Stimulated activated naive CD8-positive, alpha-beta T cell treated with anti-CD3 and anti-CD28 coated beads, Interleukin-15, amount 100 ng/mL, for 72 hours (primary cell): ENCODE results near the gene TMED7.
"Not testable (repeated sequence)": the region's sequence is repeated elsewhere in the genome, so short reads cannot be mapped to it uniquely, and the experiment has no call there.

ENCODE experiments used
- ATAC-seq: fragments of 150-1000 bp; cut with Tn5 transposase; 2 replicates; pipeline ENCODE4 v1.10.0; 2021; ENCODE audit warnings: mild to moderate bottlenecking, moderate library complexity
- DNase-seq, 2 donors: peaks; one replicate each; pipeline ENCODE4 v3.0.0; 2021 to 2022
- H3K27ac Mint-ChIP-seq, 2 donors: one replicate each; pipeline ENCODE4 v1.8.0; 2022; ENCODE audit warnings: mild to moderate bottlenecking in 2 of 2, mixed read lengths in 2 of 2, moderate library complexity in 2 of 2
- H3K27me3 Mint-ChIP-seq: one replicate; pipeline ENCODE4 v1.8.0; 2022; ENCODE audit warnings: mixed read lengths
- H3K4me1 Mint-ChIP-seq: one replicate; pipeline ENCODE4 v1.8.0; 2022; ENCODE audit warnings: mild to moderate bottlenecking, mixed read lengths
- H3K4me3 Mint-ChIP-seq, 2 donors: one replicate each; pipeline ENCODE4 v1.8.0; 2022; ENCODE audit warnings: mild to moderate bottlenecking in 2 of 2, mixed read lengths in 2 of 2, moderate library complexity in 1 of 2
- H3K9me3 Mint-ChIP-seq, 2 donors: one replicate each; pipeline ENCODE4 v1.8.0; 2022; ENCODE audit warnings: mixed read lengths in 2 of 2

The TMED7 gene

GRCh38 chr5:115625579-115626444 is at the start of gene TMED7:
TSS of gene TMED7 (minus strand) at chr5:115626036. CDS start at chr5:115625792, 244 bp downstream.
- ATAC-seq (peak; percentile 92), DNase-seq (peak; percentile 98 to 99)
- H3K27ac Mint-ChIP-seq, result peak within 1 kb of the TSS; percentile 91 to 99
- H3K27me3 Mint-ChIP-seq, result no peaks in the 10 kb centered on the region
- no peak within 1 kb of the TSS for H3K4me3 Mint-ChIP-seq
- H3K4me1 Mint-ChIP-seq, result peaks cover 14% of the 10 kb centered on the region
- no peaks in the 10 kb centered on the region for H3K9me3 Mint-ChIP-seq

GRCh38 chr5:115674782-115675181 is 48.9 kb upstream of the TMED7 start:
- peaks cover 4 to 12% of the 10 kb centered on the region in 2 donors for H3K9me3 Mint-ChIP-seq
- H3K4me1 Mint-ChIP-seq, H3K27ac Mint-ChIP-seq, H3K4me3 Mint-ChIP-seq, ATAC-seq, DNase-seq: not testable (repeated sequence)
- H3K27me3 Mint-ChIP-seq, result peaks cover 56% of the 10 kb centered on the region

- peaks cover 63% of the 10 kb centered on the region for H3K27me3 Mint-ChIP-seq
- ATAC-seq, result no peak
Observed at GRCh38 chr5:115673596-115673995, 47.8 kb upstream of the TMED7 start.

GRCh38 chr5:115671939-115672338 is 46.1 kb upstream of the TMED7 start:
- no peak overlapping the region for H3K27ac Mint-ChIP-seq
- no peak overlapping the region for H3K4me3 Mint-ChIP-seq
- no peak for DNase-seq
- peaks cover 67% of the 10 kb centered on the region for H3K27me3 Mint-ChIP-seq
- no peaks in the 10 kb centered on the region for H3K4me1 Mint-ChIP-seq
- ATAC-seq, result no peak
- peaks cover 15 to 20% of the 10 kb centered on the region in 2 donors for H3K9me3 Mint-ChIP-seq

More at GRCh38 chr5:115673596-115673995, 47.8 kb upstream of the TMED7 start:
- Mint-ChIP-seq H3K4me1 (no peaks in the 10 kb centered on the region), H3K27ac (no peak overlapping the region), H3K4me3 (no peak overlapping the region), H3K9me3 (peaks cover 9 to 18% of the 10 kb centered on the region in 2 donors)
- DNase-seq, result no peak

- DNase-seq (no peak), ATAC-seq (no peak)
- Mint-ChIP-seq H3K9me3 (peaks cover 24 to 29% of the 10 kb centered on the region in 2 donors), H3K4me1 (no peaks in the 10 kb centered on the region), H3K4me3 (no peak overlapping the region), H3K27ac (peak overlapping the region in 1 of 2 donors; percentile 81), H3K27me3 (peaks cover 75% of the 10 kb centered on the region)
Observed at GRCh38 chr5:115666023-115666422, 40.2 kb upstream of the TMED7 start.

- no peak for ATAC-seq
- no peak overlapping the region for H3K4me3 Mint-ChIP-seq
Observed at GRCh38 chr5:115661563-115661962, 35.7 kb upstream of the TMED7 start.

GRCh38 chr5:115661101-115661500 is 35.3 kb upstream of the TMED7 start:
- no peak for DNase-seq
- Mint-ChIP-seq H3K4me1 (no peaks in the 10 kb centered on the region), H3K27me3 (peaks cover 78% of the 10 kb centered on the region), H3K9me3 (peaks cover 5 to 14% of the 10 kb centered on the region in 2 donors), H3K4me3 (no peak overlapping the region), H3K27ac (no peak overlapping the region)
- no peak for ATAC-seq

More at GRCh38 chr5:115661563-115661962, 35.7 kb upstream of the TMED7 start:
- no peak for DNase-seq
- Mint-ChIP-seq H3K27me3 (peaks cover 79% of the 10 kb centered on the region), H3K27ac (no peak overlapping the region), H3K9me3 (peaks cover 10 to 19% of the 10 kb centered on the region in 2 donors), H3K4me1 (no peaks in the 10 kb centered on the region)

- DNase-seq (no peak), ATAC-seq (no peak)
- peaks cover 0 to 7% of the 10 kb centered on the region in 2 donors for H3K9me3 Mint-ChIP-seq
Observed at GRCh38 chr5:115657881-115658233, 32.0 kb upstream of the TMED7 start.

GRCh38 chr5:115657125-115657880 is 31.5 kb upstream of the TMED7 start:
- Mint-ChIP-seq H3K9me3 (peaks cover 0 to 7% of the 10 kb centered on the region in 2 donors), H3K4me1 (no peaks in the 10 kb centered on the region), H3K4me3 (no peak overlapping the region), H3K27ac (no peak overlapping the region), H3K27me3 (peaks cover 50% of the 10 kb centered on the region)
- ATAC-seq (no peak), DNase-seq (no peak)

More at GRCh38 chr5:115657881-115658233, 32.0 kb upstream of the TMED7 start:
- Mint-ChIP-seq H3K4me3 (no peak overlapping the region), H3K4me1 (no peaks in the 10 kb centered on the region), H3K27ac (no peak overlapping the region), H3K27me3 (peaks cover 50% of the 10 kb centered on the region)

GRCh38 chr5:115656404-115656803 is 30.6 kb upstream of the TMED7 start:
- no peak for ATAC-seq
- Mint-ChIP-seq H3K4me3 (no peak overlapping the region), H3K27ac (no peak overlapping the region), H3K4me1 (no peaks in the 10 kb centered on the region), H3K27me3 (peaks cover 48% of the 10 kb centered on the region), H3K9me3 (peaks cover 0 to 7% of the 10 kb centered on the region in 2 donors)
- DNase-seq, result no peak

- ATAC-seq (no peak), DNase-seq (no peak)
- Mint-ChIP-seq H3K9me3 (peaks cover 0 to 7% of the 10 kb centered on the region in 2 donors), H3K4me3 (no peak overlapping the region), H3K27me3 (peaks cover 44% of the 10 kb centered on the region), H3K27ac (no peak overlapping the region), H3K4me1 (no peaks in the 10 kb centered on the region)
Observed at GRCh38 chr5:115655994-115656393, 30.2 kb upstream of the TMED7 start.

GRCh38 chr5:115649541-115649940 is 23.7 kb upstream of the TMED7 start:
- ATAC-seq (no peak), DNase-seq (no peak)
- no peak overlapping the region for H3K4me3 Mint-ChIP-seq
- no peaks in the 10 kb centered on the region for H3K9me3 Mint-ChIP-seq
- H3K27me3 Mint-ChIP-seq, result peaks cover 21% of the 10 kb centered on the region
- H3K4me1 Mint-ChIP-seq, result no peaks in the 10 kb centered on the region
- no peak overlapping the region for H3K27ac Mint-ChIP-seq

GRCh38 chr5:115648056-115648455 is 22.2 kb upstream of the TMED7 start:
- peaks cover 32% of the 10 kb centered on the region for H3K27me3 Mint-ChIP-seq
- no peak overlapping the region for H3K4me3 Mint-ChIP-seq
- H3K4me1 Mint-ChIP-seq, result no peaks in the 10 kb centered on the region
- no peaks in the 10 kb centered on the region for H3K9me3 Mint-ChIP-seq
- ATAC-seq, result no peak
- DNase-seq, result no peak
- H3K27ac Mint-ChIP-seq, result no peak overlapping the region

- H3K4me1 Mint-ChIP-seq, H3K27ac Mint-ChIP-seq, ATAC-seq, H3K4me3 Mint-ChIP-seq, H3K9me3 Mint-ChIP-seq, DNase-seq: not testable (repeated sequence)
- H3K27me3 Mint-ChIP-seq, result peaks cover 41% of the 10 kb centered on the region
Observed at GRCh38 chr5:115645386-115645785, 19.6 kb upstream of the TMED7 start.

GRCh38 chr5:115644046-115644445 is 18.2 kb upstream of the TMED7 start:
- Mint-ChIP-seq H3K4me3 (no peak overlapping the region), H3K27ac (no peak overlapping the region), H3K4me1 (peaks cover 10% of the 10 kb centered on the region), H3K27me3 (peaks cover 51% of the 10 kb centered on the region), H3K9me3 (no peaks in the 10 kb centered on the region)
- ATAC-seq, result no peak
- no peak for DNase-seq

GRCh38 chr5:115641948-115642347 is 16.1 kb upstream of the TMED7 start:
- Mint-ChIP-seq H3K9me3 (no peaks in the 10 kb centered on the region), H3K27ac (no peak overlapping the region), H3K27me3 (peaks cover 51% of the 10 kb centered on the region), H3K4me3 (no peak overlapping the region), H3K4me1 (peaks cover 26% of the 10 kb centered on the region)
- DNase-seq (no peak), ATAC-seq (no peak)
